ENCODE results near the gene PPARG.
"Not testable (repeated sequence)": the region's sequence is repeated elsewhere in the genome, so short reads cannot be mapped to it uniquely, and the experiment has no call there.

PPARG gene

DNA sequence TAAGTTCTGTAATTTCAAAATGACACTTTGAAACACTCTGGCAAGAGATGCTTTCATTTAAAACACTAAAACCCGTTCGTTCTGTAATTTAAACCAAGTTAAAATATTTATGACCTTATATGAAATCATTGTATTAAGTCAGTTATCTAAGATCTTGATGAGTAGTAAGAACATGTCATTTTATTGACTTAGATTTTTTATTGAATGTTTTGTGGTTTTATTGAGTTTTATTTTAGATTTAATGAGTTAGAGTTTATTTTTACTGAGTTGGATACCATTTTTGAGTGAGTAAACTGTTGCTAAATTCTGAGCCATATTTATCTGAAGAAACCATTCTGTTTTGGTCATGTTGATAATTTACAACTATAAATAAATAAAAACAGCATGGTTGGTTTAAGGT, 94.3 kb downstream of the PPARG start:
- DNase-seq: no peak

- DNase-seq: no peak
Measured at GRCh38 chr3:12384451-12385233, 95.8 kb downstream of the PPARG start.

- not testable (repeated sequence) for DNase-seq
Measured at GRCh38 chr3:12386514-12387291, 97.8 kb downstream of the PPARG start.

GRCh38 chr3:12388185-12388584, 99.3 kb downstream of the PPARG start:
- DNase-seq: no peak

DNA sequence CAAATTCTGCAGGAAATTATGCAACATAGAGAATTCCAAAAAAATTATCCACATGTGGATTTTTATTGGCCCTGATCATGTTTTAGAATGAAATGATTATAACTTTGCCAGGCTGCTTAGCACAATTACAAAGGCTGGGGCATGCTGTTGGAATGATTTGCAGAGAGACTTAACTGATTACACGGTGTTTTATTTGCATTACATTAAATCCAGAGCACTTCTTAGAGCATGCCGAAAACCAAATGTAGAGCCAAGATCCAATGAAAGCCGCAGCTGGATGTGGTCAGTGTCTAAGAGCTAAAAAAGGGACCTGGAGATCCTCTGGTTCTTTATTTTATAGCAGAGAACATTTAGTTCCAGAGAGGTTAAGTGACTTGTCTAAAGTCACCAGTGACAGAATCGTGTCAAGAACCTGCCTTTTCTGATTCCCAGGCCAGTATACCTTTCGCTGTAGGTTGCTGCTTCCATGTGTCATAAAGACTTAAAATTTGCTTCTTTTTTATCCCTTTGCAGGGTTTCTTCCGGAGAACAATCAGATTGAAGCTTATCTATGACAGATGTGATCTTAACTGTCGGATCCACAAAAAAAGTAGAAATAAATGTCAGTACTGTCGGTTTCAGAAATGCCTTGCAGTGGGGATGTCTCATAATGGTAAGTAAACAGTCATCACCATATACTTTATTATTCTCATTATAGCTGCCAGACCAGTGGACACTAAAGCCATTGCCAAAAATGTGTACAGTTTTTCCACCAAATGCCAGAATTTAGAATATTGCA, 103.4 kb downstream of the PPARG start:
- no peak for DNase-seq

DNA sequence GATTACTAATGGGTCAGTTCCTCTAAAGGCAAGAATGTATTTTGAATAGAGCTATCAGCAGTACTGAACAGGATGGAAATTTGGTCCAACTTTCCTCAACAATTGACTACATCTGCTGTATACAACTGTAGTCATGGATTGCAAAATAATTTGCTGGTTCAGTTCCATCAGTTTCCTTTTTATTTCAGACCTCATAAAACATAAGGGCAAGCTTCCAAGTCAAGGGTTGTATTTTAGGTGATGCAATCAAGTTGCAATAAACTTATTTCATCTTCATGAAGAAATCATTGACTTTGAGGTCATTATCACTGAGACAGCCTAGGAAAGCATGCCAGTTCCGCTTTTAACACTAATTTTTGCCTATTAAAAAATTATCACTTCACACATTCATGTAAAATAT, 105.0 kb downstream of the PPARG start:
- no peak for DNase-seq

DNA sequence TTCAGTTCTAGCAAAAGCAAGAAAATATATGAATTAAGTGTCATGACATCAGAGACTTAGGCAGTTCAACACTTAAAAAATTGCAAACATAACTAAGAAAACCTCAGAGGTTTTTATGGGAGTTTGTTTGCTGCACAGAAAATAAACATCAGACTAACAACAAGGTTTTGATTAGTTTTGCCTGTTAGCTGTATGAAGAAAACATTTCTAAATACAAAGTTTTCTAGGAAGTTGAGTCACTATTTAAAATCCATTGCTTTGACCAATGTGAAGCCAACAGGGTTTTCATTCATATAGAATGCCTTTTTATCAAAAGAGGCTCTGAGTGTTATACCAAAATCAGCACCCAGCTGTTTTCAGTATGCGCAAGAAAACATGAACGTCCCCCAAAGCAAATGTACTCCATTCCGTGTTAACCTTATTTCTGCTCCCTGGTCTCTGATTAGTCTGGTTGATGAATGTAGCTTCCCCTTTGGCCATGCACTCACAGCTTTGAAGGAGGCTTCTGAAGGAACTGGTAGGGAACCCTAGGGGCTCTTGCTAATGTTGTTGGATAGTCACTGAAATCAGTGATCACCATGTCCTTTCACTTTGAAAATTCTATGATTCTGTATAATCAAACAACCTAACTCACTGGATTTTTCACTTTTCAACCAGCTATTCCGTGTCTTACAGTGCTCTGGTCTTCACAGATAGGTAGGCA, 105.8 kb downstream of the PPARG start:
- DNase-seq: no peak

- no peak for DNase-seq
Measured at GRCh38 chr3:12395349-12396012, 106.6 kb downstream of the PPARG start.

DNA sequence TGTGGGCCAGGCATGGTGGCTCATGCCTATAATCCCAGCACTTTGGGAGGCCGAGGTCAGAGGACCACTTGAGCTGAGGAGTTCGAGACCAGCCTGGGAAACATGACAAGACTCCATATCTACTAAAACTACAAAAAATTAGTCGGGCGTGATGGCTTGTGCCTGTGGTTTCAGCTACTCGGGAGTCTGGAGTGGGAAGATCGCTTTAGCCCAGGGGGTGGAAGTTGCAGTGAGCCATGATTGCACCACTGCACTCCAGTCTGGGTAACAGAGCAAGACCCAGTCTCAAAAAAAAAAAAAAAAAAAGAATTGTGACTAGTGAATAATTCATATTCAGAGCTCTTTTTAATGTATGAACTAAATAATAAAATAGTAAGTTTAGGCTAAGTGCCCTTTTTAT, 107.6 kb downstream of the PPARG start:
- DNase-seq: no peak

DNA sequence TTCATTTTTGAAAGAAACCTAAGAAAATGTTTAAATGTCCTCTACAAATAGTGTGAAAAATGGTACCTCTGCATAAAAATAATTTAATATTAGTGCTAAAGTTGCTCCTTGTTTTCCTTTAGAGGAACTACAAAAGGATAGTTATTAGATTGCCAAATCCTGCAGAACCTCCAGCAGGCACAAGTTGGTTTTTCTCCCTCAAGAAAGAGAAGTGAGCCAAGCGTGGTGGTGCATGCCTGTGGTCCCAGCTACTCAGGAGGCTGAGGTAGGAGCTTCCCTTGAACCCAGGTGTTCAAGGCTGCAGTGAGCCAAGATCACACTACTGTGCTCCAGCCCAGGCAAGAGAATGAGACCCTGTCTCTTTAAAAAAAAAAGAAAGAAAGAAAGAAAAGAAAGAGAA, 110.4 kb downstream of the PPARG start:
- DNase-seq: no peak

GRCh38 chr3:12400616-12401194, 111.8 kb downstream of the PPARG start:
- no peak for DNase-seq

DNA sequence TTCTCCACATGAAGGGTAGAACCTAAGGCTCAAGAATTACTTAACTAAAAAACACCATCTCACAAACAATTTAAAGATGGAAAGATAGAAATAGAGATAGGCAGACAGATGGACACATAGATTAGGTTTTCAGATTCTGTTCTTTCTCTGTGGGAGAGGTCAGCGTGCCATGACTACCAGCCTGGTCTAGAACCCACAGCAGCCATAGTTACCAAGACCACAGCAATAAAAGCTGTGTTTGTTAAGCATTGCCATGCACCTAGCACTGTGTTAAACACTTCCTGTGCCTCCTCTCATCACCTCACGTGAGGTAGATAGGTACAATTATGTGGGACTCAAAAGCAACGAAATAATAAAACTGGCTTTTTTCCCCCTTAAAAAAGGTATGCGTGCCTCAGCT, 112.3 kb downstream of the PPARG start:
- no peak for DNase-seq

DNA sequence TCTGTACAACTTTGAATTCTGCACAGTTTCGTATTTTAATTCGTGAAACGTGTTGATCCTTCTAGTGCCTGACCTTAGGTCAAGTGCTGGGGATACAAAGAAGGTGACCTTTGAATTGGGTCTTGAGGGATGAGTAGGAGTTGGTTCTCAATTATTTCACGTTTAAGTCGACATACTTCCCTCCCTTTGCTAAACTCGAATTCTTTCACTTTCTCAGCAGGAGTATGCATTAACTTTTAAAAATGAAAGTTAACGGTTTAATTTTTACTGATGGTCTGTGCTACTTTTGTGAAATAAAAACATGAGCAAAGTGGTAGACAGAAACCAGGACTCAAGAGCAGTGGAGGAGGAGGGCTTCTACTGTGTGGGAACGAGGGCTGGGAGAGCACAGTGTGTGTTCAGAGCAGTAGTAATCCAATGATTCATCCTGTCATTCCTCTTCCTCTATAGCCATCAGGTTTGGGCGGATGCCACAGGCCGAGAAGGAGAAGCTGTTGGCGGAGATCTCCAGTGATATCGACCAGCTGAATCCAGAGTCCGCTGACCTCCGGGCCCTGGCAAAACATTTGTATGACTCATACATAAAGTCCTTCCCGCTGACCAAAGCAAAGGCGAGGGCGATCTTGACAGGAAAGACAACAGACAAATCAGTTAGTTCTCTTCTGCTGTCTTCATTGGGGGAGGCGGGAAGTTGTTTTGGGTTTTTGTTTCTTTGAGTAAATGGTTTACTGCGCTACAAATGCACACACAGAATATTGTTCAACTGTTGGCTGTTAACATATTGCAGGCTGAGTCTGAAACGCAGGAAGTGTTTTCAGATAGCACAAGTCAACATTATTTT, 116.8 kb downstream of the PPARG start:
- no peak for DNase-seq

DNA sequence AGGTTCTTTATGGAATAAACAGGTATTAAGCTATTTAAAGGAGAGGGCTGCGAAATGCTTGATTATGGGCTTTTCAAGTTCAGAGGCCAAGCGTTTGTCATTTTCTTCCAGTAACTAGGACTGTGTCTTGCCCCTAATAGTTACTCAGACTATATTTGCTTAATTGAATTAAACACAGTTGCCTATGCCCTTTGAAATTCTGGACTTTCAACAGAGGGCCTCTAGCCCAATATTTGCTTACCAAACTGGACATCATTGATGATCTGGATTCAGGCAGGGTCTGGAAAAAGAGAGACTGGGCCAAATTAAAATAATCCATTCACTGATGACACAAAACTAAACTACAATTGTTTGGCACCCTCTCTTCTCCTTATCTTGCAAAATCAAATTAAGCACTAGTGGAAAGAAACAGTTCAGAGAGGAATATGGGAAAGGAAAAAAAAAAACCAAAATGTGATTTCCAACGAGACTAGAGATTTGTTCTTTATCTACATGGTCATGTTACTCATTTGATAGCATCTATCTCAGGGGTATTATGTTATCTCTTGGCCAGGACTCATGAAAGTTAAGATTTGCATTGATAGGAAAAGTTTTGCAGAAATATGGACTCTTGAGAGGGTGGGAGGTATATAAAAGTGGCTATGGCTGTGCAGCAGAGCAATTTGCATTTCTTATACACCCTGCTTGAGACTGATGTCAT, 120.3 kb downstream of the PPARG start:
- no peak for DNase-seq

- no peak for DNase-seq
Measured at GRCh38 chr3:12409684-12410596, 121.1 kb downstream of the PPARG start.

- DNase-seq: no peak
Measured at GRCh38 chr3:12413721-12414255, 124.9 kb downstream of the PPARG start.

GRCh38 chr3:12415014-12415680, 126.3 kb downstream of the PPARG start:
- DNase-seq: no peak

DNA sequence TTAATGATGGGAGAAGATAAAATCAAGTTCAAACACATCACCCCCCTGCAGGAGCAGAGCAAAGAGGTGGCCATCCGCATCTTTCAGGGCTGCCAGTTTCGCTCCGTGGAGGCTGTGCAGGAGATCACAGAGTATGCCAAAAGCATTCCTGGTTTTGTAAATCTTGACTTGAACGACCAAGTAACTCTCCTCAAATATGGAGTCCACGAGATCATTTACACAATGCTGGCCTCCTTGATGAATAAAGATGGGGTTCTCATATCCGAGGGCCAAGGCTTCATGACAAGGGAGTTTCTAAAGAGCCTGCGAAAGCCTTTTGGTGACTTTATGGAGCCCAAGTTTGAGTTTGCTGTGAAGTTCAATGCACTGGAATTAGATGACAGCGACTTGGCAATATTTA, 127.9 kb downstream of the PPARG start:
- no peak for DNase-seq
